Stimulated activated CD4-positive, alpha-beta T cell treated with anti-CD3 and anti-CD28 coated beads, Interleukin-15, amount 100 ng/mL, for 1 hour (primary cell): Measurements from ENCODE around the gene SFXN3.
A peak's percentile ranks its signal among the peaks of the same experiment; 100 is the strongest.

ENCODE experiments used
- DNase-seq, 2 donors: peaks; one replicate each; pipeline ENCODE4 v3.0.0-alpha.2; 2020; ENCODE audit warnings: low read depth in 1 of 2, low spot score in 1 of 2

The SFXN3 gene

GRCh38 chr10:101031128-101031795 is at the start of gene SFXN3, which contains the start of gene PDZD7:
Gene SFXN3 (plus strand): TSS chr10:101031234. CDS start chr10:101034695, 3,461 bp downstream.
Gene PDZD7 (minus strand): TSS chr10:101031129. CDS start chr10:101030219, 910 bp downstream.
- DNase-seq, result peak; percentile 95 to 96

- no peak for DNase-seq
These were observed 47.9 kb upstream of the SFXN3 start for GRCh38 chr10:100982916-100983830.

GRCh38 chr10:100983868-100984671 is 47.0 kb upstream of the SFXN3 start:
- no peak for DNase-seq

GRCh38 chr10:100984672-100985177 is 46.3 kb upstream of the SFXN3 start:
- DNase-seq, result no peak

- no peak for DNase-seq
These were observed 45.7 kb upstream of the SFXN3 start for GRCh38 chr10:100985336-100985735.

- no peak for DNase-seq
These were observed 44.4 kb upstream of the SFXN3 start for GRCh38 chr10:100986623-100986951.

GRCh38 chr10:100986952-100987684 is 43.9 kb upstream of the SFXN3 start, which contains the start of the genes MRPL43 and TWNK:
Gene MRPL43 (minus strand): TSS chr10:100987497. CDS start chr10:100987443, 54 bp downstream.
Gene TWNK (plus strand): TSS chr10:100987543. CDS start chr10:100988211, 668 bp downstream.
- peak; percentile 65 to 75 for DNase-seq

GRCh38 chr10:100987685-100988049 is 43.4 kb upstream of the SFXN3 start:
- no peak for DNase-seq

- no peak for DNase-seq
These were observed 42.9 kb upstream of the SFXN3 start for GRCh38 chr10:100988166-100988565.

GRCh38 chr10:100989088-100989487 is 41.9 kb upstream of the SFXN3 start:
- DNase-seq, result no peak

- no peak for DNase-seq
These were observed 36.9 kb upstream of the SFXN3 start for GRCh38 chr10:100993986-100994708.

- no peak for DNase-seq
These were observed 35.9 kb upstream of the SFXN3 start for GRCh38 chr10:100995181-100995580.

- DNase-seq, result no peak
These were observed 34.2 kb upstream of the SFXN3 start for GRCh38 chr10:100996678-100997359.

- peak; percentile 54 to 66 for DNase-seq
These were observed 33.5 kb upstream of the SFXN3 start for GRCh38 chr10:100997360-100998182.

- DNase-seq, result peak; percentile 45 to 47
These were observed 32.6 kb upstream of the SFXN3 start for GRCh38 chr10:100998183-100998990.

- peak; percentile 57 to 75 for DNase-seq
These were observed 31.9 kb upstream of the SFXN3 start for GRCh38 chr10:100998991-100999741.

- DNase-seq, result no peak
These were observed 31.3 kb upstream of the SFXN3 start, which contains the start of gene LZTS2 for GRCh38 chr10:100999742-101000126. Gene LZTS2 (plus strand): TSS chr10:100999808. CDS start chr10:101002539, 2,731 bp downstream.
